NCI-H2171 treated with DMSO at 0.1 percent for 48 hours (cell line): ENCODE data around the gene LUC7L3.
"Not testable (repeated sequence)": the region's sequence is repeated elsewhere in the genome, so short reads cannot be mapped to it uniquely, and the experiment has no call there.

Experiments
- DNase-seq: peaks from one replicate; lab custom pipeline; 2025; lab: John Stamatoyannopoulos, UW

Gene LUC7L3

DNA sequence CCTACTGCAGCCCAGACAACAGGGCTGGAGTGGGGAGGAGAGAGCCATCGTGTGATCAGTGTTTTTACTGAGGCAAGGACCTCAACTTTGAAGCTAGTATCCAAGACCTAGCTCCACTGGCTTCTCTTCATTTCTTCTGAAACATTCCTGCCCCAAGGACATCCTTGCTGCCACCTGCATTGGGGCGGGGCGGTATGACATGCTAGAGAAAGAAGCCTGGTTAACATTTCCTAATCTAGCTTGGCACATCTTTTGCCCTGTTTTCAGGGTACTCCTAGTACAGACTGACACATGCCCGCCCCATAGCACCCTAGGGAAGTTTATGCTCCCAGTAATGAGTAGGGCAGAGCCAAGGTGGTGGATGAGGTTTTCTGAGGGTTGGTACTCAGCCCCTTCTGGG, 65.7 kb downstream of the LUC7L3 start:
- DNase-seq, result no peak

DNA sequence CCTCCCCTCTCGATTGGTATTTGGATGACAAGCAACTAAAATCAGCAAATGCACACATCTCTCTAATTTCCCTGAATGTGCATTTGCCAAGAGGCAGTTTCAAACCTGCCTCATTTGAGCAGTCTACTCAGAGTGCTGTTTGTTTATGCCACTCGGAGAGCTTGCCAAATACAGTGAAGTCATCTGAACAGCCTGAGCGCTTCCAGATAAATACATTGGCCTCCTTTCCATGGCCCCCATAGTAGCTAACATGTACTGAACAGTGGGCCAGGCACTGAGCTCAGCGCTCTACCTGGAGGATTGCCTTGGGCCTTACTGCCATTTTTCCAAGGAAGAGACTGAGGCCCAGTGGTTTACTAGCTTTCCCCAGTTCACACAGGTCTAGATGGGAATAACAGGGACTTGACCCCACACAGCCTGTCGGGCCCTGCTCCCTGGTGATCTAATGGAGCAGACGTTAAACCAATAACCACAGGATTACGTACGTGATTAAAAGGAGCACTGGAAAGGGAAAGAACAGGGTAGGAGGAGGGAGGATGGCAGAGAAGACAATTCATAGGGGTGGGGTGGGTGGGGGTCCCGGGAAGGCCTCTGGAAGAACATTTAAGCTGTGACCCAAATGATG, 66.7 kb downstream of the LUC7L3 start:
- DNase-seq, result peak; percentile 15

- DNase-seq, result peak; percentile 39
Measured at GRCh38 chr17:50787106-50787505, 67.7 kb downstream of the LUC7L3 start.

DNA sequence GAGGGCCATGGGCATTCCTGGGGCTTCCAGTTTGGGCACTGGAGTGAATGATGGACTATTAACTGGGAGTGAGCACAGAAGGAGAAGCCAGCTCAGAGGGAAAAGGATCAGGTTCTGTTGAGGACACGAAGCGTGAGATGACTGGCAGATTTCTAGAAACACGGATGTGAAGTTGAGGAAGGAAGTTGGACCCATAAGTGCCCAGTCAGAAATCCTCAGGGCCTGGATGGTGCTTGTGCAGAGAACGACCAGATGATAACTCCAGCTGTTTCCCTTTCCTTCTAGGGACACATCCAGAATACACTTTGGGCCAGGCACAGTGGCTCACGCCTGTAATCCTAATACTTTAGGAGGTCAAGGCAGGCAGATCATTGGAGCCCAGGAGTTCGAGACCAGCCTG, 71.2 kb downstream of the LUC7L3 start:
- DNase-seq, result no peak

DNA sequence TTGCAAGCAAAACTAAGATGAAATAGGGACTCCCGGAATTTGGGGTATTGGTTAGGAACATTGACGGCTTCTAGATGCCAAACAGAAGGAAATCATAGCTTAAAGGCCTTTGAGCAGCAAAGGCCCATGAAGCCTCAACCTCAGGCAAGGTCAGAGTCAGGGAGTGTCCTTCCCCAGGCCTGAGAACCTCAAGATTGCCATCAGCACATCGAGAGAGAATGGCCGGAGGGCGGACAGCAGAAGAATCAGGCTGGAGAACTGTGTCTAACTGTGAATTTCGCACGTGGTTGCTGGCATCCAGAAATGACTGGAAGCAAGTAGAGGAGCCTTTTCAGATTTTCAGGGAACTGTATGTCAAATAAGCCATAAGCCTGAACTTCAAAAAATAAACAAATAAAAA, 72.7 kb downstream of the LUC7L3 start:
- no peak for DNase-seq

DNA sequence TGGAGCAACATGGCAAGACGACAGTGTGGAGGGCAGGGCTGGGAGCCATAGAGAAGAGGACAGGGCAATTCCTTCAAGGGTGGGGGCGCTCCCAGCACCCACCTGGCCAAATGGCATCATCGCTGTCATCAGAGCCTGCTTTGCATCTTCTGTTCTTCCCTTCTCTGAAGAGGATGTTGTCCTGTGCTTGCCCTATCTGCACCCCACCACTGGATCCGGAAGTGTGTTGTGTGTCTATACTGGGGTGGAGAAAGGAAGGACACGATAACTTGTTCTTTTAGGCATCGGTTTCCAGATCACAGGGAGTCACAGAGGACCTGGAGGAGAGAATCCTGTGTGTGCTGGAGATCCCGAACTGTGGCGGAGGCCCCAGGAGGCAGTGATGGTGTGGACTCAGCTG, 73.6 kb downstream of the LUC7L3 start:
- DNase-seq, result no peak

DNA sequence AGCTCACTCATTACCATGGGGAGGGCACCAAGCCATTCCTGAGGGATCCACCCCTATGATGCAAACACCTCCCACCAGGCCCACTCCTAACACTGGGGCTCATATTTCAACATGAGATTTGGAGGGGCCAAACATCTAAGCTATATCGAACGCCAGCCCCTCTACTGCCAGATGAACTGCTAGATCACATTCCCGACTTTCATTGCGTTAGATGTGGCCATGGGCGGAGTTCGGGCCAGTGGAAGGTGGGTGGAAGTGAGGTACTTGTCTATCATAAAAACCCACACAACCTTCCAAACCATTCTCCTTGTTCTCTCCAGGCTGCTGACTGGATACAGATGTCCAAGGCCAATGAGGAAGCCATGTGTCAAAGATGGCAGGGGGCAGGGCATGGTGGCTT, 75.0 kb downstream of the LUC7L3 start:
- DNase-seq, result peak; percentile 25

- DNase-seq, result no peak
Measured at GRCh38 chr17:50797135-50797810, 77.9 kb downstream of the LUC7L3 start.

DNA sequence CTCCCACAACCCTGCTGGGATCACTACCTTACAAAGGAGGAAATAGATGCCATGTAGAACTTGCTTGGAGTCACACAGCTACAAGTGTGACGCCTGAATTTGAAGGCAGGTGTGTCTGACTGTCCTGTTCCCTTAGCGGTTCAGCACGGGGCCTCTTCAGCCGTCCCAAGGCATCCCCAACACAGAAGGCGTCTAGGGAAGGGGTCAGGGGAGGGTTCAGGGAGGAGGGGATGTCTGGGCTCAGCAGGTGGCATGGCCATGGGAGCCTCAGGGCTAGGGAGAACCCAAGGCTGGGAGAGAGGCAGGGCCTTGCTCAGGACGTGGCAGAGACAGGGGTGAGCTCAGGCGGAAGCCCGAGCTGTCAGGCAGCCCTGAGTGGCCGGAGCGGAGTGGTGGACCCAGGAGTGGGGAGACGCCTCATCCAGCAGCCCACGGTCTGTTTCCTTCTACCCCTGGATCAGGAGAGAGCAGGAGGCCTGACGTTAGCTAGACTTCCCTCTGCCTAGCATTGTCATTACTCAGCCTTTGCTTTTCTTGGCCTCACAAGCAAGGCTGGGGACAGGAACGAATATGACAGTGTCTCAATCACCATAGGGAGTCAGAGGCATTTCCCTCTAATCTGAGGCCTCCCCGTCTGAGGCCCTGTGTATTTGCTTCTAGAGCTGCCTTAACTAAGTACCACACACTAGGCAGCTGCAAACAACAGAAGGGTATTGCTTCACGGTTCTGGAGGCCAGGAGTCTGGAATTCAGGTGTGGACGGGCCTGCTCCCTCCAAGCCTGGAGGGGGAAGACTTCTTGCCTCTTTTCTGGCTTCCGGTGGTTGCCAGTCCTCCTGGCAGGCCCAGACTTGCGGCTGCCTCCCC, 79.3 kb downstream of the LUC7L3 start:
- DNase-seq, result peak; percentile 73

DNA sequence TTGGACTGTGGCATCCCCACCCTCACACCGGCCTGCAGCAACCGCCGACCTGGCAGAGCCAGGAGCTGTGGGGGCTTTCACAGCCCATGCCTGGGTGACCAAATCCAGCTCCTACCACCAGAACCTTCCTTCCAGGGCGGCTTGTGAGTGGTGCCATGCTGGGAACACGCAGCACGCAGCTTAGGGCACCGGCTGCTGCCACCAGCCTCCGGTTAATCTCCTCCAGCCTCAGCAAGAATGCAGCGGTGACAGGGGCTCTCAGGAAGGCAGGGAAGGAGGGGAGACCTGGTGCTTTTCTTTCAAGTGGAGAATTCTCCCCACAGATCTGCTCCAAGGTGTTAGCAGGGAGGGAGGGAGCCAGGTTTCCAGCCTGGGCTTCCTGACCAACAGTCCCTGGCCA, 80.2 kb downstream of the LUC7L3 start:
- DNase-seq, result no peak

DNA sequence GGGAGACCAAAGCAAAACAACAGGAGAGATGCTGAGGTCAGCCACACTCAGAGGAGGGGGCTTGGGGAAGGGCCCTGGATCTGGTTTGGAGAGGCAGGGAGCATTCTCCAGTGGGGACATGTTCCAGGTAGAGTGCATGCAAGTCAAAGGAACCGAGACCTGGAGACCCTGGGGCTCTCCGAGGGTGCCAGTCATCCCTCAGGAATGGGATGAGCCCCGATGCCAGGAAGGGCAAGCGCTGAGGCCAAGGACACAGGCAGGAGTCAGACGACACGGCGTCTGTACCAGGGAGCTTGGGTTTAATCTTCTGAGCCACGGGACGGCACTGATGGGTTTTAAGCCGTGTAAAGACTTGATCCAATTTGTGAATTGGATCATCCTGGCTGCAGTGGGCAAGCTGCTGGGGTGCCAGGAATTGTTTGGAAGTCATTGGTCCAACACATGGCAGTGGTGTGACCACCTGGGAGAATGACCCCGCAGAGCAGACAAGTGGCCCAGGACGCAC, 80.8 kb downstream of the LUC7L3 start:
- DNase-seq, result no peak

DNA sequence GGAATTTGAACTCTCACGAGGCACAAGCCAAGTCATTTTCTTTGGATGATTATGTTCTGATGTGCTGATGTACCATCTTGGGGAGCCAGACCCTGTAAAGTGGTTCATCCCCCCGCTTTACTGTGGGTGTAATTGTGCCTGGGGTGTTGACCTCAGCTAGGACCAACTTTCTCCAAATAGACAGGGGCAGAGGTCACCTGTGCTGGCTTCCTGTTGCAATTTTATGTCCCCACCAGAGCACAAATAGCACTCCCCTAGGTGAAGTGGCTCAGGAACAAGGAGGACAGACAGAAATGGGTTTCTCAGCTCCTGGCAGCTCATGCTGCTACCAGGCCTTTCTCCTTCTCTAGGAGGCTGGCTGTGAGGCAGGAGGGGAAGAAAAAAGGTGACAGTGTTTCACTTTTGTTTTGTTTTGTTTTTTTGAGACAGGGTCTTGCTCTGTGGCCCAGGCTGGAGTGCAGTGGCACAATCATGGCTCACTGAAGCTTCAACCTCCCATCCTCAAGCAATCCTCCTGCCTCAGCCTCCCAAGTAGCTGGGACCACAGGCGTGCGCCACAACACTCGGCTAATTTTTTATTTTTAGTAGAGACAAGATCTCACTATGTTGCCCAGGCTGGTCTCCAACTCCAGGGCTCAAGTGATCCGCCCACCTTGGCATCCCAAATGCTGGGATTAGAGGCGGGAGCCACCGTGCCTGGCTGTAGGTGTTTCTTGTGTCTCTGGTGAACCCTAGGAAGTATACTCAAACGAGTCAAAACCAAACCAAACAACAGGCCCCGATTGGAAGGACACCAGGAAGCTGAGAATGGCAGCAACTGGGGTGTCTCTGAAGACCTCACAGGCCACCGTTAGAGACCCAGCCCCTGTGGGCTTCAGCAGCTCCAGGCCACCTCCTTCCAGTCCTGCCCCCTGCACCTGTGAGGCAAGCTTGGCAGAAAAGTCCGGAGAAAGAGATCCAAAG, 83.5 kb downstream of the LUC7L3 start:
- no peak for DNase-seq

- no peak for DNase-seq
Measured at GRCh38 chr17:50803676-50804075, 84.3 kb downstream of the LUC7L3 start.

DNA sequence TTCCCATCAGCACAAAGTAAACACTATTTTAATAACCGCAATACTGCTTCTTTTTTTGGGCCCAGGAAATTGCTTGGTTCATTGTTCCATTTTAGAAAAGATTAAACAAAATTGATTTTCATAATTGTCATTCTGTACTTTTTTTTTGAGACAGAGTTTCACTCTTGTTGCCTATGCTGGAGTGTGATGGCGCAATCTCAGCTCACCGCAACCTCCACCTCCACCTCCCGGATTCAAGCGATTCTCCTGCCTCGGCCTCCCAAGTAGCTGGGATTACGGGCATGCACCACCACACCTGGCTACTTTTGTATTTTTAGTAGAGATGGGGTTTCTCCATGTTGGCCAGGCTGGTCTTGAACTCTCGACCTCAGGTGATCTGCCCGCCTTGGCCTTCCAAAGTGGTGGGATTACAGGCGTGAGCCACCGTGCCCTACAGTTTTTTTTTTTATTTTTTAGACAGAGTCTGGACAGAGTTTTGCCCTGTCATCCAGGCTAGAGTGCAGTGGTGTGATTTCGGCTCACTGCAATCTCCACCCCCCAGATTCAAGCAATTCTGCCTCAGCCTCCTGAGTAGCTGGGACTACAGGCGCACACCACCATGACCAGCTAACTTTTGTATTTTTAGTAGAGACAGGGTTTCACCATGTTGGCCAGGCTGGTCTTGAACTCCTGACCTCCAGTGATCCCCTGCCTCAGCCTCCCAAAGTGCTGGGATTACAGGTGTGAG, 85.5 kb downstream of the LUC7L3 start:
- DNase-seq, result not testable (repeated sequence)

GRCh38 chr17:50805486-50805885, 86.1 kb downstream of the LUC7L3 start:
- no peak for DNase-seq
